Astrocyte (in vitro differentiated cells and primary cell): ENCODE results near the gene KIAA0040. TPM values are rescaled to one million over a fixed set of nuclear protein-coding genes. Genes with fewer than 3 reads are reported as not detected.

Experiments used
- DNase-seq: peaks from one replicate; pipeline ENCODE4 v3.0.0-alpha.2; 2010; ENCODE audit warnings: low read depth
- FAIRE-seq: peaks from 2 replicates; lab custom pipeline; 2011; peaks lifted over from hg19 to GRCh38; lab: Jason Lieb, UNC
- H2AFZ ChIP-seq: 2 replicates; pipeline ENCODE4 v1.6.0; 2012; ENCODE audit warnings: low read depth, low read length, inconsistent platforms
- H3K27ac ChIP-seq: 2 replicates; pipeline ENCODE4 v1.5.1; 2011; ENCODE audit warnings: low read depth, low read length, inconsistent platforms
- H3K27me3 ChIP-seq: 2 replicates; pipeline ENCODE4 v1.6.0; 2011; ENCODE audit warnings: low read length, inconsistent platforms; ENCODE audit not compliant: insufficient read depth
- H3K36me3 ChIP-seq: 2 replicates; pipeline ENCODE4 v1.5.1; 2011; ENCODE audit warnings: low read length, inconsistent platforms; ENCODE audit not compliant: insufficient read depth
- H3K4me1 ChIP-seq: 2 replicates; pipeline ENCODE4 v1.5.1; 2011; ENCODE audit warnings: low read length, inconsistent platforms; ENCODE audit not compliant: insufficient read depth
- H3K4me2 ChIP-seq: 2 replicates; pipeline ENCODE4 v1.6.0; 2012; ENCODE audit warnings: low read length, inconsistent platforms
- H3K4me3 ChIP-seq: 2 replicates; pipeline ENCODE4 v1.5.1; 2011; ENCODE audit warnings: low read depth, mild to moderate bottlenecking, low read length, inconsistent platforms; ENCODE audit not compliant: insufficient read depth
- H3K79me2 ChIP-seq: 2 replicates; pipeline ENCODE4 v1.6.0; 2012; ENCODE audit warnings: mild to moderate bottlenecking, low read length, inconsistent platforms; ENCODE audit not compliant: insufficient read depth
- H3K9ac ChIP-seq: 2 replicates; pipeline ENCODE4 v1.6.0; 2012; ENCODE audit warnings: mild to moderate bottlenecking, low read length, inconsistent platforms
- H3K9me3 ChIP-seq: 2 replicates; pipeline ENCODE4 v1.5.1; 2012; ENCODE audit warnings: low read depth, mild to moderate bottlenecking, low read length, inconsistent platforms; ENCODE audit not compliant: insufficient read depth
- H4K20me1 ChIP-seq: 2 replicates; pipeline ENCODE4 v1.6.0; 2012; ENCODE audit warnings: low read length, inconsistent platforms; ENCODE audit not compliant: insufficient read depth
- H3K27ac Mint-ChIP-seq: one replicate; pipeline ENCODE4 v1.8.0; 2021; ENCODE audit warnings: mild to moderate bottlenecking, mixed read lengths; ENCODE audit not compliant: unreplicated experiment
- H3K27me3 Mint-ChIP-seq: one replicate; pipeline ENCODE4 v1.8.0; 2021; ENCODE audit warnings: low read depth, mixed read lengths; ENCODE audit not compliant: unreplicated experiment
- H3K36me3 Mint-ChIP-seq: one replicate; pipeline ENCODE4 v1.8.0; 2021; ENCODE audit warnings: low read depth, mixed read lengths; ENCODE audit not compliant: unreplicated experiment
- H3K4me1 Mint-ChIP-seq: one replicate; pipeline ENCODE4 v1.8.0; 2021; ENCODE audit warnings: low read depth, mixed read lengths; ENCODE audit not compliant: unreplicated experiment
- H3K4me3 Mint-ChIP-seq: one replicate; pipeline ENCODE4 v1.8.0; 2021; ENCODE audit warnings: mild to moderate bottlenecking, moderate library complexity, mixed read lengths; ENCODE audit not compliant: unreplicated experiment
- H3K9me3 Mint-ChIP-seq: one replicate; pipeline ENCODE4 v1.8.0; 2021; ENCODE audit warnings: mild to moderate bottlenecking, mixed read lengths; ENCODE audit not compliant: unreplicated experiment
- CTCF ChIP-seq: IDR thresholded peaks from 2 replicates; pipeline ENCODE4 v1.5.1; 2011; ENCODE audit warnings: low read depth, mild to moderate bottlenecking, inconsistent platforms, low read length, moderate library complexity; ENCODE audit not compliant: insufficient read depth
- EZH2 ChIP-seq: IDR thresholded peaks from 2 replicates; pipeline ENCODE4 v1.6.1; 2012; ENCODE audit warnings: mild to moderate bottlenecking, low read length, inconsistent platforms; ENCODE audit not compliant: insufficient read depth
- total RNA-seq: library from RNA; stranded (reverse); gene quantifications from 2 replicates; pipeline ENCODE4 v1.2.1, GENCODE V29; 2021

KIAA0040 gene
- total RNA-seq, 1 donor from 2014 or later = 5.0 TPM

- H3K9me3 ChIP-seq = no peaks in the 10 kb centered on the region
- H3K36me3 ChIP-seq = no peaks in the 10 kb centered on the region
- H3K9ac ChIP-seq = no peak overlapping the region
- no peak overlapping the region for H3K27ac ChIP-seq
- no peaks in the 10 kb centered on the region for H3K79me2 ChIP-seq
- no peak overlapping the region for H3K4me3 Mint-ChIP-seq
- no peak overlapping the region for H3K27ac Mint-ChIP-seq
- H3K4me1 Mint-ChIP-seq = peaks cover 4% of the 10 kb centered on the region
- DNase-seq = no peak
- H4K20me1 ChIP-seq = no peaks in the 10 kb centered on the region
- no peak overlapping the region for H3K4me2 ChIP-seq
- FAIRE-seq = no peak
- TF ChIP-seq CTCF (no peak), EZH2 (no peak)
- H2AFZ ChIP-seq = no peak overlapping the region
- H3K27me3 Mint-ChIP-seq = no peaks in the 10 kb centered on the region
- no peaks in the 10 kb centered on the region for H3K4me1 ChIP-seq
- H3K36me3 Mint-ChIP-seq = peaks cover 6% of the 10 kb centered on the region
- no peak overlapping the region for H3K4me3 ChIP-seq
- no peaks in the 10 kb centered on the region for H3K27me3 ChIP-seq
- H3K9me3 Mint-ChIP-seq = no peaks in the 10 kb centered on the region
Observed at GRCh38 chr1:175162955-175163354, 29.6 kb downstream of the KIAA0040 start.

GRCh38 chr1:175158170-175158591 lies 34.4 kb downstream of the KIAA0040 start:
- peaks cover 17% of the 10 kb centered on the region for H3K27me3 Mint-ChIP-seq

More at GRCh38 chr1:175158170-175158591, 34.4 kb downstream of the KIAA0040 start:
- Histone ChIP-seq H3K27ac (no peak overlapping the region), H3K36me3 (no peaks in the 10 kb centered on the region), H3K4me2 (no peak overlapping the region), H3K4me1 (no peaks in the 10 kb centered on the region), H3K4me3 (no peak overlapping the region), H3K79me2 (no peaks in the 10 kb centered on the region), H4K20me1 (no peaks in the 10 kb centered on the region), H3K9me3 (no peaks in the 10 kb centered on the region), H3K27me3 (no peaks in the 10 kb centered on the region), H2AFZ (no peak overlapping the region), H3K9ac (no peak overlapping the region)
- DNase-seq (no peak), FAIRE-seq (no peak)
- TF ChIP-seq CTCF = no peak
- no peak for TF ChIP-seq EZH2
- H3K9me3 Mint-ChIP-seq = no peaks in the 10 kb centered on the region
- H3K4me3 Mint-ChIP-seq = no peak overlapping the region
- H3K36me3 Mint-ChIP-seq = peaks cover 2% of the 10 kb centered on the region
- H3K27ac Mint-ChIP-seq = no peak overlapping the region
- peaks cover 7% of the 10 kb centered on the region for H3K4me1 Mint-ChIP-seq
